GM18861 (cell line): Measurements from ENCODE around the gene CDC14A.
A peak's percentile ranks its signal among the peaks of the same experiment; 100 is the strongest.
"Not testable (repeated sequence)": the region's sequence is repeated elsewhere in the genome, so short reads cannot be mapped to it uniquely, and the experiment has no call there.

Experiments
- ATAC-seq: cut with Tn5 transposase; IDR thresholded peaks from one replicate; pipeline ENCODE4 v1.9.1; 2021; ENCODE audit not compliant: unreplicated experiment

Gene CDC14A

DNA sequence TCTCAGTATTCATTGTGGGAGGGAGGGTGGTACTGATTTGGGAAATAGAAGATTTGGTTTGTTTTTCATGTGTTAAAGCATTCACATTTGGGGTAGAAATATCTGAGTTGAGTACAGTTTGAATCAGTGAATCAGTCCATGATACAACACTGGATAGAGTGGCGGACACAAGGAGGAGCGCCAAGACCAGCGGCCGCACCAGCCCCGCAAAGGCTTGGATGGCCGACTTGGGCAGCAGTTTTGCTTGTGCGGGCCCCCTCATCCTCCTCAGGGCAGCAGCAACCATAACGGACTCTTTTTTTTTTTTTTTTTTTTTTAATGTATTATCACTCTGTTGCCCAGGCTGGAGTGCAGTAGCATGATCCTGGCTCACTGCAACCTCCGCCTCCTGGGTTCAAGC, 20.0 kb upstream of the CDC14A start:
- ATAC-seq = no peak

DNA sequence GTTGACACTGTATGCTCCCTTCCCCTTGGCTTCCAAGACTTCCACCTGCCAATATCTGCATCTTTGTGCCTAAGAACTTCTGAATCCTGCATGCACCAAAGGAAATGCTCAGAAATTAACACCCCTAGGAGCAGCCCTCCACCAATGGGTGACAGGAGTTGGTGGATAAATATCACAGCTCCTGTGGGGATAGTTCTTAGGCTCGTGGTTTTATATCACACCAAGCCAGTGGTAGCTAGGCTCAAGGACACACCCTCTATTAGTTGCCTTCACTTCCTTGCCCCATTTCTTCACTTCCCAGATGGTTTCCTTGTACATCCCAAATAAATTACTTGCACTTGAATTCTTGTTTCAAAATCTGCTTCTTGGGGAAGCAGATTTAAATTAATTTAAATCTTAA, 16.9 kb upstream of the CDC14A start:
- no peak for ATAC-seq

DNA sequence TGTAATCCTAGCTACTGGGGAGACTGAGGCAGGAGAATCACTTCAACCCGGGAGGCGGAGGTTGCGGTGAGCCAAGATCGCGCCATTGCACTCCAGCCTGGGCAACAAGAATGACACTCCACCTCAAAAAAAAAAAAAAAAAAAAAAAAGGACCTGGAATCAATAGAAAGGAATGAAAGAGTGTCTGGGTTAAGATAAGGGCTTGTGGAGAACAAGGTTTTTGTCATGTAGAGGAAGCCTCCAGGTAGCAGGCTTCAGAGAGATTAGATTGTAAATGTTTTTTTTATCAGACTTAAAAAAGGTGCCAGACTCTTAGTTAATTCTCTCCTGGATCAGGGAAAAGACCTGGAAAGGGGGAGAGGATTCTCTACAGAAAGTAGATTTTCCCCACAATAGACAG, 14.4 kb upstream of the CDC14A start:
- ATAC-seq = not testable (repeated sequence)

DNA sequence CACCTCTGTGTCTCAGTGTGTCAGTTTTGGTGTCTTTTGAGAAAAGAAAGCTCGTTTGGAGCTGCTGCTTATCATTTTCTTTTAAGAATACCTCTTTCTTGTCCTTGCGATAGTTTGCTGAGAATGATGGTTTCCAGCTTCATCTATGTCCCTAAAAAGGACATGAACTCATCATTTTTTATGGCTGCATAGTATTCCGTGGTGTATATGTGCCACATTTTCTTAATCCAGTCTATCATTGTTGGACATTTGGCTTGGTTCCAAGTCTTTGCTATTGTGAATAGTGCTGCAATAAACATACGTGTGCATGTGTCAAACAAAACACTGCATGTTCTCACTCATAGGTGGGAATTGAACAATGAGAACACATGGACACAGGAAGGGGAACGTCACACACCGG, 12.6 kb upstream of the CDC14A start:
- ATAC-seq = not testable (repeated sequence)

DNA sequence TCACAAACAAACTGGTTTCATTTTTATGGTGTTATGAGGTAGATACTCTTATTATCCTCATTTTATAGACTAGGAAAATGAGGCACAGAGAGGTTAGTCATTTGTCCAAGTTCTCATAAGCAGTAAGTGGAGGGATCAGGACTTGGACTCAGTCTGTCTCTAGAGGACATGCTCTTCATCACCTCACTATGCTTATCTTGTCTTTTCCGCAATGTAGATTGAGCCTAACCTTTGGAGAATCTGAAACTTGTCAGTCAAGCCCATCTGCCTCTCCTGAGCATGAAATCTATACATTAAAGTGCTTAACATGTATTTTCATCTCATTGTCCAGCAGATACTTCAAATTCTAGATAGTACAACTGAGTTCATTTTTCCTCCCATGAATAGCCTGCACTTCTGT, 11.8 kb upstream of the CDC14A start:
- ATAC-seq = no peak

GRCh38 chr1:100342348-100342747, 10.0 kb upstream of the CDC14A start:
- ATAC-seq = no peak

- ATAC-seq = no peak
Observed at GRCh38 chr1:100343897-100344296, 8.4 kb upstream of the CDC14A start.

DNA sequence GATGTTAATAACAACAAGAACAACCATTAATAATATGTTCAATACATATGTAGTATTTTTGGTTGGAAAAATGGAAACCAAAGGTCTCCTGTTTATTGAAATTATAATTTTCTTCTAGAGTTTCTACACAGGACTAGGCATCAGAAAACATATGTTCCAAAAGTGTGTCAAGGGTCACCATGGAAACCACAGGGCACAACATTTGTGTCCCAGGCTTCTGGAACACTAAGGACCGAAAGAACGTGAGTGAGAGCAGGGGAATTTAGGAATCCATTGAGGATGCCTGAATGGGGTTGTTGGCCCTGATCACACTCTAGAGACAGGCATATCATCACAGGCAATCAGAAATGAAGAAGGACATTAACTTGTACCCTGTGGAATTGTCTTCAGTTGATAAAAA, 7.5 kb upstream of the CDC14A start:
- no peak for ATAC-seq

DNA sequence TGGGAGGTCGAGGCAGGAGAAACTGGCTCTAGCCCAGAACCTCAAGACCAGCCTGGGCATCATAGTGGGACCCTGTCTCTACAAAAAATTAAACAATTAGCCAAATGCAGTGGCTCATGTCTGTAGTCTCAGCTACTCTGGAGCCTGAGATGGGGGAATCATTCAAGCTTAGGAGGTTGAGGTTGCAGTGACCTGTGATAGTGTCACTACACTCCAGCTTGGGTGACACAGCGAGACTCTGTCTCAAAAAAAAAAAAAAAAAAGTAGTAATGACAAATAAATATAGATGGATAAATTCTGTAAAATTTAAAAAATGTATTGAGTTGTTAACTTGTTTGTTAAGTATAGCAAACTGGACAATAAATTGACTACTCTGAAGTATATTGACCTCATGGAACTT, 5.9 kb upstream of the CDC14A start:
- no peak for ATAC-seq

GRCh38 chr1:100347009-100347966, 5.0 kb upstream of the CDC14A start:
- ATAC-seq = no peak

- ATAC-seq = no peak
Observed at GRCh38 chr1:100348549-100349144, 3.7 kb upstream of the CDC14A start.

- no peak for ATAC-seq
Observed at GRCh38 chr1:100349246-100349645, 3.1 kb upstream of the CDC14A start.

DNA sequence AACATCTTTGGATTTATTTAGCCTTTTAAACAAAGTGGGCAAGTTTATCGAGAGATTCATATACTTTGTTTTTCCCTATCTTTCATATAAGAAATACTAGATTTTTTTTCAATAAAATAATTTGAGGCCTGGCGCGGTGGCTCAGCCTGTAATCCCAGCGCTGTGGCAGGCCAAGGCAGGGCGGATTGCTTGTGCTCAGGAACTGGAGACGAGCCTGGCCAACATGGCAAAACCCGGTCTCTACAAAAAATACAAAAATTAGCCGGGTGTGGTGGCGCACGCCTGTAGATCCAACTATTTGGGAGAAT, 1.6 kb upstream of the CDC14A start:
- no peak for ATAC-seq

DNA sequence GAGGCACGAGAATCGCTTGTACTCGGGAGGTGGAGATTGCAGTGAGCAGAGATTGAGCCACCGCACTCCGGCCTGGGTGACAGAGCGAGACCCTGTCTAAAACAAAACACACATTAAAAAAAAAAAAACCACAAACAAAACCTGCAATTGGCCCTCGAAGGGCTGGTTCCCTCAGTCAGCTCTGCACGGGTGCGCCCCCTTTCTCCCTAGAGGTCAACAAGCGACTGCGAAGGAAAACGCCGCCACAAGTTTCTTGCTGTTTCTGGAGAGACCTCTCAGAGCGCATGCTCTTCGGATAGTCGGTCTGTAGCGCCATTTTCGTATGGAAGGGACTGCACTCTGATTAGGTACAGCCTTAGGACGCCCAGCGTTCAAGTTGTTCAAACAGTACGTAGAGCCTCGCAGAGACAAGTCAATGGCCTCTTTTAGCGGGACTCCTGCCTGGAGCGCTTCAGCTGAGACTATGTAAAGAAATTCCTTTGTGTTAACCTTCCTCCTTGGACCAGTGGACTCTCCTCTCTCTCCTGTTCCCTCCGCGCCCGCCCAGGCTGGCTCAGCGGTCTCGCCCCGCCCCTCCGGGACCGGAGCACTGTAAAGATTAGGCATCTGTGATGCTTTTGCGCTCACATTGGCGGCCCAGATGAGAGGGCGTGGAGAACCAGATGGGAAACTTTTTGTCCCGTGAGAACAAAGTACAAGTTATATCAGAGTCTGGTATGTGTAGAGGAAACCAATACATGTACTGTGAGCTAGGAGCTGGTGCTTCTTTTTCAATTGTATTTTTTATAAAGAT, 1.0 kb upstream of the CDC14A start:
- peak; percentile 63 for ATAC-seq

- no peak for ATAC-seq
Observed at GRCh38 chr1:100353071-100353801, 930 bp downstream of the CDC14A start.

DNA sequence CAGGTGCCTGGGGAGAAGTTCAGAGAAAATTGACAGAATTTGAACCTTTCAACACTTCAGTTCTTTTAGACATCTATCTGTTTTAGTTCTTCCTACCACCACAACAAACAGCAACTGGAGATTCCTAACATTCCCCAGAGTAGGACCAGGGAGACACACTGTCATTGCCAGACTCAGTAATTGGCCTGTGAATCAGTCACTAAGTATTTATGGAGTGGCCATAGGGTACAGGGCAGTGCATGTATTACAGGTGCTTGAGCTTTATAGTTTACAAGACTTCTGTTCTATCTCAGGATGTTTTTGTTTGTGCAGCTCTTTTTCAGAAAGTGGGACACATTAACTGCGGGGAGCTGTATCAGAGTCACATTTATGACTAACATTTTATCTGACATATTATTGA, 1.7 kb downstream of the CDC14A start:
- ATAC-seq = no peak

- ATAC-seq = no peak
Observed at GRCh38 chr1:100354971-100355394, 2.7 kb downstream of the CDC14A start.

GRCh38 chr1:100358210-100358609, 5.9 kb downstream of the CDC14A start:
- no peak for ATAC-seq

DNA sequence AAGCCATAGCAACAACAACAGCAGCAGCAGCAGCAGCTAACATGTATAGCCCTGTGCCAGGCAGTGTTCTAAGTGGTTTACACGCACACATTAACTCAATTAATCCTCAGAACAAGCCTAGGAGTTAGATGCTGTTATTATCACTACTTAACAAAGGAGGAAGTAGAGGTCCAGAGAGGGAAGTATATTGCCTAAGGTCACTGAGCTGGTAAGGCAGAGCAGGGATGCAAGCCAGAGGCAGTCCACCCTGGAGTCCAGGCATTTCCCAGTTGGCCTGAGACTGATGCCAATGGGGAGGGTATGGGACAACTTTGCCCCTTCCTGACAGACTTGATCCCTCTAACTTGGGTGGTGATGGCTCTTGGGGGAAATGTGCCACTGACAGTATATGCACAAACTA, 6.8 kb downstream of the CDC14A start:
- ATAC-seq = no peak

GRCh38 chr1:100360790-100361510, 8.6 kb downstream of the CDC14A start:
- no peak for ATAC-seq
